ENCODE results near the gene KCNT2.

Gene KCNT2

DNA sequence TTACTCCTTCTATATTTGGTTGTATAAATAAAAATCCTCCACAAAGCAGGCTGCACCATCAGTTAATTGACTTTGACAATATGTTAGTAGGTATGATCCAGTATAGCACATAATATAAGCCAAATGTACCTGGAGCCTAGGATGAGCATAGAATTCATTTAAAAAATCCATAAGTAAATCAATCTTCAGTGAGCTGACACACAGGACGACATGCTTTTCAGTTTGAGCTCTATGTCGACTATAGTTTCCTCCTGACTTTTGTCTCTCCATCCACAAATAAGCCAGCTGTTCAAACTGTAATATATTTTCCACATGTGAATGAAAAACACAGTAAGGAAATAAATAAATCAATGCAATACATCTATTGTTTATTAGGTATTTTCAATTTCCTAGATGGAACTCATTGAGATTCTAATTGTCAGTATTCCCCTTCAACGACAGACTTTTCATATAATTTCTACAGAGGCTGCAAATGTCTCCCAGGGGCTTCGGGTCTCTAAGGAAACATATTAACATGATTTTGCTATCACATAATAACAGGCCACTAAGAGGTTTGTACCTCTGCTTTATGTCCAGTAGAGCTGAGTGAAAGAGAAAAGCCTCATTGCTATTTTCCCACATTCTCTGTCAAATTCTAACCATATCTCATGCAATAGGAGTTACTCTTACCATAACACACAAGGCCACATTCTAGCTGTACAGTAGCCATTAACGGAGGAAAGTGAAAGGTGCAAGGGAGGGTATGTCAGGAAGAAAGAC is 180.1 kb downstream of the KCNT2 start:
- DNase-seq = no peak
- Histone ChIP-seq H3K27ac (no peak overlapping the region), H3K4me3 (ENCODE audit: low read depth, low read length) (no peak overlapping the region), H3K36me3 (replicated peaks) (no peaks in the 10 kb centered on the region), H3K27me3 (replicated peaks) (no peaks in the 10 kb centered on the region)
- TF ChIP-seq, protein P1, sequence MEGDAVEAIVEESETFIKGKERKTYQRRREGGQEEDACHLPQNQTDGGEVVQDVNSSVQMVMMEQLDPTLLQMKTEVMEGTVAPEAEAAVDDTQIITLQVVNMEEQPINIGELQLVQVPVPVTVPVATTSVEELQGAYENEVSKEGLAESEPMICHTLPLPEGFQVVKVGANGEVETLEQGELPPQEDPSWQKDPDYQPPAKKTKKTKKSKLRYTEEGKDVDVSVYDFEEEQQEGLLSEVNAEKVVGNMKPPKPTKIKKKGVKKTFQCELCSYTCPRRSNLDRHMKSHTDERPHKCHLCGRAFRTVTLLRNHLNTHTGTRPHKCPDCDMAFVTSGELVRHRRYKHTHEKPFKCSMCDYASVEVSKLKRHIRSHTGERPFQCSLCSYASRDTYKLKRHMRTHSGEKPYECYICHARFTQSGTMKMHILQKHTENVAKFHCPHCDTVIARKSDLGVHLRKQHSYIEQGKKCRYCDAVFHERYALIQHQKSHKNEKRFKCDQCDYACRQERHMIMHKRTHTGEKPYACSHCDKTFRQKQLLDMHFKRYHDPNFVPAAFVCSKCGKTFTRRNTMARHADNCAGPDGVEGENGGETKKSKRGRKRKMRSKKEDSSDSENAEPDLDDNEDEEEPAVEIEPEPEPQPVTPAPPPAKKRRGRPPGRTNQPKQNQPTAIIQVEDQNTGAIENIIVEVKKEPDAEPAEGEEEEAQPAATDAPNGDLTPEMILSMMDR (IDR thresholded peaks at IDR 0.05; ENCODE audit: low read depth, low read length, missing control alignments) = no peak
- in situ Hi-C loops (cut with HindIII; ENCODE audit: low pct_ligation_motif_present, low sequenced_read_pairs) = no loop called here

DNA sequence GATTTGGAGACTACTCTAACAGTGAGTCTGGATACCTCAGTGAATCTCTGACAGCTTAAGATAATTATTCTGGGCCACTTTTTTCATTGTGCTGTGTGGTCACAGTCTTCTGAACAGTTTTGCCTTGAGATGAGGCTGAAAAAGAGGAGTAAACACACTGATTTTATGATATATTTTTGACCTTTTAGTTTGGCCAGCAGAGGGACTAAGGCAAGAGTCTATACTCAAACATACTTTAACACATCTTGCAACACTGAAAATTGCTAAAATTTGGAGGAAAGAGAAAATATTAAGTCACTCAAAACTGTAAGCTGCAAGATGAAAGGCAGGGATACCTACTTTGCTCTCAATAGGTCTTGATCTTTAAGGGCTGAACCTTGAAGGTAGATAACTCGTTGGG is 182.7 kb downstream of the KCNT2 start:
- TF ChIP-seq, protein P1 (IDR thresholded peaks at IDR 0.05; ENCODE audit: low read depth, low read length, missing control alignments) = peak; percentile 10
- no peaks in the 10 kb centered on the region for H3K27me3 ChIP-seq (replicated peaks)
- no peak for DNase-seq
- no peak overlapping the region for H3K4me3 ChIP-seq (ENCODE audit: low read depth, low read length)
- no peak overlapping the region for H3K27ac ChIP-seq
- in situ Hi-C loops (cut with HindIII; ENCODE audit: low pct_ligation_motif_present, low sequenced_read_pairs) = no loop called here
- no peaks in the 10 kb centered on the region for H3K36me3 ChIP-seq (replicated peaks)

DNA sequence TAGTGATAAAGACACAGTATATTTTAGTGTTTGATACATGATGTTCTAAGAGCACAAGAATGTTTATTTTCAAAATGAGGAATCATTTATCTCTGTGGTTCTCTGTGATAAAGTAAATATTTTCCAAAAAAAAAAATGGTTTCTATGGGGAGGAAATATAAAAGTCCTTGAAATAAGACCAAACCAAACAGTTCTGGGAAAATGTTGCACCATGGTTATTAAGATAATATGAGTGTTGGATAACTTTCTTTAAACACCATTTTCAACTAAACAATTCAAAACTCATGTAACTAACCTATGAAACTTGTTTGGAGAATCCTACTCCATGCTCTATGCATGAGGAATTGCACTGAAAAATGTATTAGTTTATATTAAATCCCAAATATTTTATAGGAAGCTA is 184.6 kb downstream of the KCNT2 start:
- Histone ChIP-seq H3K27me3 (replicated peaks) (no peaks in the 10 kb centered on the region), H3K36me3 (replicated peaks) (no peaks in the 10 kb centered on the region), H3K4me3 (ENCODE audit: low read depth, low read length) (no peak overlapping the region), H3K27ac (peak overlapping the region; percentile 22)
- in situ Hi-C loops (cut with HindIII; ENCODE audit: low pct_ligation_motif_present, low sequenced_read_pairs) = no loop called here
- TF ChIP-seq, protein P1 (IDR thresholded peaks at IDR 0.05; ENCODE audit: low read depth, low read length, missing control alignments) = no peak
- DNase-seq = no peak

DNA sequence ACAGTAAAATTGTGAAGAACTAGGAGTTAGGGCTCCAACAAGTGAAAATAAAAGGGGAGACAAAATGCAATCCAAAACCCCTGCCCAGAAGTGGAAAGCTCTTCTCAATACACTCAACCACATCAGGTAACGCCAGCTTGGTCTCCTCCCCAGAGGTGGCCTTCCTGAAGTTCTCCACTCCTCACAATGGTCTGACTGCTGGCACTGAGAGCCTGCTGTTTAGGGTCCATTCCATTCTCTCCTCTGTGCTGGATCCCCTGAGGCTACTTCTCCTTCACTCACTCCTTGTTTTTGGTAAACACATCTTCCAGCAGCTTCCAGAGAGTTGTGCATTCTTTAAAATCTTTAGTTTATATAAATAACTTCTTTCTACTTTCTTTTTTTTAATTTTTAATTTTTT is 189.5 kb downstream of the KCNT2 start:
- no peak overlapping the region for H3K4me3 ChIP-seq (ENCODE audit: low read depth, low read length)
- H3K27ac ChIP-seq = no peak overlapping the region
- TF ChIP-seq, protein P1 (IDR thresholded peaks at IDR 0.05; ENCODE audit: low read depth, low read length, missing control alignments) = no peak
- no peak for DNase-seq
- no peaks in the 10 kb centered on the region for H3K36me3 ChIP-seq (replicated peaks)
- no peaks in the 10 kb centered on the region for H3K27me3 ChIP-seq (replicated peaks)
- in situ Hi-C loops (cut with HindIII; ENCODE audit: low pct_ligation_motif_present, low sequenced_read_pairs) = no loop called here

DNA sequence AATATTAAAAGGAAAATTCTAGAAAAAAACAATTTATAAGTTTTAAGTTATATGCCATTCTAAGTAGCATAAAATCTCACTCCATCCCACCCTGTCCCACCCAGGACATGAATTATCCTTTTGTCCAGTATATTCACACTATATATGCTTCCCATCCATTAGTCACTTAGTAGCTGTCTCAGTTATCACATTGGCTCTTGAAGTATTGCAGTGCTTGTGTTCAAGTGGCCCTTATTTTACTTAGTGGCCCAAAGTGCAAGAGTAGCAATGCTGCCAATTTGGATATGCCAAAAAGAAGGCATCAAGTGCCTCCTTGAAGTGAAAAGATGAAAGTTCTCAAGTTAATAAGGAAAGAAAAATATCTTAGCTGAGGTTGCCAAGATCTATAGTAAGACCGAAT is 192.3 kb downstream of the KCNT2 start:
- TF ChIP-seq, protein P1 (IDR thresholded peaks at IDR 0.05; ENCODE audit: low read depth, low read length, missing control alignments) = no peak
- no peak for DNase-seq
- no peak overlapping the region for H3K4me3 ChIP-seq (ENCODE audit: low read depth, low read length)

DNA sequence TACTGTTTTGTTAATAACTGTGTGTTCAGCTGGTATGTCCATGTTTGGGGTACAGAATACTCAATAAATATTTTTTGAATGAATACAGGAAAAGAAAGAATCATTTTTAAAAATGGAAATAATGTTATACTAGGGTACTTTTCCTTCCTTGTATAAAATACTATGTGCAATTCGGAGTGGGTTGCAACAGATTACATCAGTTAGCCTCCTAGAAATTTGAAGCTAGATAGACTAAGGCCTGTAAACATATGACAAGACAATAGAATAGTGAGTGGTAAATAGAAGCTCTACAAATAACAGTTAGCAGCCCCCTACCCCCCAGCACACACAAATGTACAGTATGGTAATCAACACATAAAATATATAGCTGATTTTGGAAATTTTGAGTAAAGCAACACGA is 195.9 kb downstream of the KCNT2 start:
- no peak for DNase-seq
- Histone ChIP-seq H3K27ac (no peak overlapping the region), H3K4me3 (ENCODE audit: low read depth, low read length) (no peak overlapping the region), H3K36me3 (replicated peaks) (no peaks in the 10 kb centered on the region), H3K27me3 (replicated peaks) (no peaks in the 10 kb centered on the region)
- in situ Hi-C loops (cut with HindIII; ENCODE audit: low pct_ligation_motif_present, low sequenced_read_pairs) = no loop called here
- TF ChIP-seq, protein P1 (IDR thresholded peaks at IDR 0.05; ENCODE audit: low read depth, low read length, missing control alignments) = no peak

More for the DNA sequence above, 192.3 kb downstream of the KCNT2 start:
- H3K27me3 ChIP-seq (replicated peaks) = no peaks in the 10 kb centered on the region
- H3K36me3 ChIP-seq (replicated peaks) = no peaks in the 10 kb centered on the region
- in situ Hi-C loops (cut with HindIII; ENCODE audit: low pct_ligation_motif_present, low sequenced_read_pairs) = no loop called here
- no peak overlapping the region for H3K27ac ChIP-seq

All from brain microvascular endothelial cell (primary cell).